Breast epithelium (tissue), 4 donors: ENCODE measurements around the gene PAGE3. TPM values are rescaled to one million over a fixed set of nuclear protein-coding genes. Genes with fewer than 3 reads are reported as not detected.

ENCODE experiments used
- DNase-seq, 2 donors: peaks; one replicate each; pipeline ENCODE4 v3.0.0-alpha.2; 2019; ENCODE audit warnings: low spot score in 2 of 2
- H3K27ac ChIP-seq, 2 donors: fragments of 200-600 bp; sonication (generic) in 1 of 2; one replicate each; pipeline ENCODE4 v1.5.1; 2016 to 2019; ENCODE audit warnings: mild to moderate bottlenecking in 1 of 2
- H3K27me3 ChIP-seq, 2 donors: fragments of 200-600 bp; sonication (generic) in 1 of 2; one replicate each; pipeline versions ENCODE4 v1.5.1 to v1.6.0; 2017 to 2019; ENCODE audit warnings: control low read depth in 1 of 2, mild to moderate bottlenecking in 1 of 2
- H3K36me3 ChIP-seq: fragments of 200-600 bp; one replicate; pipeline ENCODE4 v1.5.1; 2019
- H3K4me1 ChIP-seq, 2 donors: fragments of 200-600 bp; sonication (generic); one replicate each; pipeline ENCODE4 v1.5.1; 2016 to 2019; ENCODE audit warnings: control low read depth in 1 of 2
- H3K4me3 ChIP-seq, 3 donors: fragments of 200-600 bp; sonication (generic); 1 replicate in 2 of 3; 2 replicates in 1 of 3; pipeline ENCODE4 v1.5.1; 2016 to 2019; ENCODE audit warnings: mild to moderate bottlenecking in 3 of 3, moderate library complexity in 2 of 3
- H3K9me3 ChIP-seq, 2 donors: fragments of 200-600 bp; sonication (generic) in 1 of 2; one replicate each; pipeline ENCODE4 v1.5.1; 2016 to 2019; ENCODE audit warnings: control low read depth in 1 of 2
- CTCF ChIP-seq, 3 donors: fragments of 450-650 bp; IDR thresholded peaks; one replicate each; pipeline ENCODE4 v1.5.1; 2016 to 2017; ENCODE audit warnings: antibody characterized with exemption in 3 of 3, mild to moderate bottlenecking in 3 of 3, moderate library complexity in 3 of 3
- POLR2A ChIP-seq: fragments of 450-650 bp; IDR thresholded peaks from one replicate; pipeline ENCODE4 v1.6.1; 2016; ENCODE audit warnings: antibody characterized with exemption, mild to moderate bottlenecking, moderate library complexity
- POLR2AphosphoS5 ChIP-seq, 3 donors: sonication (generic); formaldehyde crosslinking; IDR thresholded peaks; one replicate each; pipeline ENCODE4 v1.6.1; 2017; ENCODE audit warnings: antibody characterized with exemption in 3 of 3
- intact Hi-C: fragments of 100-400 bp; cut with DNase I; formaldehyde crosslinking; loops from one replicate; pipeline ENCODE4 v1.15.1; 2023; ENCODE audit warnings: low total_unique reads
- total RNA-seq, 3 donors: library from RNA; depleted of rRNA; stranded (reverse); fragments of >200 nt; gene quantifications; one replicate each; pipeline ENCODE4 v1.1.0, GENCODE V29; 2016

PAGE3 gene
- total RNA-seq = not detected

GRCh38 chrX:55264816-55265215, at the start of gene PAGE3:
TSS of gene PAGE3 (minus strand) at chrX:55264916. CDS start at chrX:55263903, 1,013 bp downstream.
- H3K27ac ChIP-seq = no peak within 1 kb of the TSS
- no peaks in the 10 kb centered on the region for H3K9me3 ChIP-seq
- no peak for DNase-seq
- no peak within 1 kb of the TSS for H3K4me3 ChIP-seq
- H3K27me3 ChIP-seq = peaks cover 0 to 19% of the 10 kb centered on the region in 2 donors
- intact Hi-C loops = no loop called here
- TF ChIP-seq POLR2AphosphoS5 (IDR thresholded peaks at IDR 0.05) (no peak), POLR2A (no peak), CTCF (IDR thresholded peaks at IDR 0.05) (no peak)
- H3K4me1 ChIP-seq = no peaks in the 10 kb centered on the region
- no peaks in the 10 kb centered on the region for H3K36me3 ChIP-seq

DNA sequence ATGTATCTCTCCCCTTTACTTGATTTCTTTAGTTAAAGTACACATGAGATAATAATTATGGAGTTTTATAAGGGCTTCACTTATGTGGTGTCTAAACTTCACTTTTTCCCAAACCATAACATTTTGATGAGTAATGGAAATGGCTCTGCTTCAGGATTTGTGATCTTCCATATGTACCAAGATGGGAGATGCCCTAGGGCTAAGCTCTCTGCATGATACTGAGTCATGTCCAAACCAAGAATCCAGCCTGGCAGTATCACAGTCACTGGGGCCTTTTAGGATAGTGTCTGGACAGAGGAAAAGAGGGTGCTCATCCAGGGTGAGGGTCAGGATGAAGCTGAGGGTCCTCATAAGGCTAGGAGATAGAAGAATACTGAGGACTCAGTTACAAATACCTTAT, 47.9 kb upstream of the PAGE3 start:
- Histone ChIP-seq H3K36me3 (no peaks in the 10 kb centered on the region), H3K27me3 (peaks cover 0 to 9% of the 10 kb centered on the region in 2 donors), H3K27ac (no peak overlapping the region), H3K4me1 (no peaks in the 10 kb centered on the region), H3K9me3 (peaks cover 0 to 4% of the 10 kb centered on the region in 2 donors), H3K4me3 (no peak overlapping the region)
- no peak for TF ChIP-seq CTCF (IDR thresholded peaks at IDR 0.05)
- no peak for TF ChIP-seq POLR2AphosphoS5 (IDR thresholded peaks at IDR 0.05)
- no peak for TF ChIP-seq POLR2A
- intact Hi-C loops = no loop called here
- DNase-seq = no peak

DNA sequence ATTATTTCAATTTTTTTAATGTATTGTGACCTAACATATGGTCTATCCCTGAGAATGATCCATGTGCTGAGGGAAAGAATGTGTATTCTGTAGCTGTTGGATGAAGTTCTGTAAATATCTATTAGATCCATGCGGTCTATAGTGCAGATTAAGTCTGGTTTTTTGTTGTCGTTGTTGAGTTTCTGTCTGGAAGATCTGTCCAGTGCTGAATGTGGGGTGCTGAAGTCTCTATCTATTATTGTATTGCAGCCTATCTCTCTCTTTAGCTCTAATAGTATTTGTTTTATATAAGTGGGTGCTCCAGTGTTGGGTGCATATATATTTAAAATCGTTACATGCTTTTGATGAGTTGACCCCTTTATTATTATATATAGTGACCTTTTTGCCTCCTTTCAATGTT, 26.2 kb upstream of the PAGE3 start:
- no peak for DNase-seq
- H3K4me3 ChIP-seq = no peak overlapping the region
- no peaks in the 10 kb centered on the region for H3K4me1 ChIP-seq
- H3K27ac ChIP-seq = no peak overlapping the region
- H3K27me3 ChIP-seq = no peaks in the 10 kb centered on the region
- intact Hi-C loops = no loop called here
- no peaks in the 10 kb centered on the region for H3K36me3 ChIP-seq
- TF ChIP-seq POLR2AphosphoS5 (IDR thresholded peaks at IDR 0.05) = no peak
- no peak for TF ChIP-seq POLR2A
- no peak for TF ChIP-seq CTCF (IDR thresholded peaks at IDR 0.05)
- H3K9me3 ChIP-seq = peaks cover 0 to 6% of the 10 kb centered on the region in 2 donors

- intact Hi-C loops = no loop called here
- Histone ChIP-seq H3K27ac (no peak overlapping the region), H3K4me3 (no peak overlapping the region), H3K9me3 (peaks cover 0 to 9% of the 10 kb centered on the region in 2 donors), H3K27me3 (peaks cover 0 to 14% of the 10 kb centered on the region in 2 donors), H3K36me3 (no peaks in the 10 kb centered on the region), H3K4me1 (no peaks in the 10 kb centered on the region)
- TF ChIP-seq POLR2AphosphoS5 (IDR thresholded peaks at IDR 0.05) (no peak), POLR2A (no peak), CTCF (IDR thresholded peaks at IDR 0.05) (no peak)
- no peak for DNase-seq
Measured at GRCh38 chrX:55279832-55280231, 15.1 kb upstream of the PAGE3 start.

DNA sequence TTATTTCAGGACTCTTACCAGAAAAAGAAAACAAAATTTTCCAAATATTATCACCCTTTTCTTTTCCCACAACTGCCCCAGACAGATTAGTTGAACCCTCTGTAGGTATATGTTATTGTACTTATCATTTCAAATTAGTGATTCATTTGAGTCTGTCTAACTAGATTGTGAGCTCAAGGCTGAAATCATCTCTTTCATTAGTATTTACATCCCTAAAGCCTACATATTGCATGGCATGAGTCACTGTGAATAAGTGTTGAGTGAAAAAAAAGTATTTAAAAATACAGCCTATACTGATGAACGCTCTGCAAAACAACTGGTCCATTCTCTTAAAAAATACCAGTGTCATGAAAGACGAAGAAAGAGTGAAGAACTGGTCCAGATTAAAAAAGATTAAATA, 3.9 kb downstream of the PAGE3 start:
- Histone ChIP-seq H3K4me3 (no peak overlapping the region), H3K27me3 (peaks cover 0 to 24% of the 10 kb centered on the region in 2 donors), H3K27ac (no peak overlapping the region), H3K9me3 (no peaks in the 10 kb centered on the region), H3K4me1 (no peaks in the 10 kb centered on the region), H3K36me3 (no peaks in the 10 kb centered on the region)
- DNase-seq = no peak
- no peak for TF ChIP-seq POLR2A
- TF ChIP-seq CTCF (IDR thresholded peaks at IDR 0.05) = no peak
- TF ChIP-seq POLR2AphosphoS5 (IDR thresholded peaks at IDR 0.05) = no peak
- intact Hi-C loops = no loop called here
